CD8-positive, alpha-beta memory T cell (primary cell): ENCODE data around the gene SRD5A3. TPM values are rescaled to one million over a fixed set of nuclear protein-coding genes. Genes with fewer than 3 reads are reported as not detected.
A peak's percentile ranks its signal among the peaks of the same experiment; 100 is the strongest.

ENCODE experiments used
- CTCF ChIA-PET: fragments of 350-600 bp; sonication (Branson Sonifier 250); formaldehyde crosslinking; loops from one replicate; lab custom pipeline; 2021; ENCODE audit warnings: antibody characterized with exemption; lab: Charles Lee
- POLR2A ChIA-PET: fragments of 350-600 bp; sonication (Branson Sonifier 250); formaldehyde crosslinking; loops from one replicate; lab custom pipeline; 2021; ENCODE audit warnings: antibody characterized with exemption; lab: Charles Lee
- DNase-seq, 5 donors: peaks; one replicate each; pipeline versions ENCODE4 v3.0.0 to v3.0.0-alpha.2; 2020 to 2022; ENCODE audit warnings: mixed read lengths in 1 of 5
- H3K27ac ChIP-seq: one replicate; pipeline ENCODE4 v1.7.0; 2013; ENCODE audit warnings: low read depth, mild to moderate bottlenecking, low read length, moderate library complexity
- H3K27me3 ChIP-seq: 2 replicates; pipeline ENCODE4 v1.7.0; 2013; ENCODE audit warnings: low read length, mild to moderate bottlenecking; ENCODE audit not compliant: insufficient read depth, poor library complexity, severe bottlenecking
- H3K36me3 ChIP-seq: 2 replicates; pipeline ENCODE4 v1.7.0; 2013; ENCODE audit warnings: mild to moderate bottlenecking, low read length, moderate library complexity; ENCODE audit not compliant: insufficient read depth
- H3K4me1 ChIP-seq: 2 replicates; pipeline ENCODE4 v1.7.0; 2013; ENCODE audit warnings: mild to moderate bottlenecking, low read length, moderate library complexity; ENCODE audit not compliant: insufficient read depth
- H3K4me3 ChIP-seq: 2 replicates; pipeline ENCODE4 v1.7.0; 2013; ENCODE audit warnings: mild to moderate bottlenecking, low read length
- H3K9me3 ChIP-seq: 2 replicates; pipeline ENCODE4 v1.7.0; 2013; ENCODE audit warnings: mild to moderate bottlenecking, low read length
- H3K27ac Mint-ChIP-seq, 8 donors: one replicate each; pipeline ENCODE4 v1.8.0; 2020 to 2021; ENCODE audit warnings: mixed read lengths in 8 of 8, mild to moderate bottlenecking in 6 of 8, inconsistent platforms in 3 of 8, moderate library complexity in 3 of 8
- H3K27me3 Mint-ChIP-seq, 2 donors: one replicate each; pipeline ENCODE4 v1.8.0; 2020 to 2021; ENCODE audit warnings: mixed read lengths in 2 of 2, mild to moderate bottlenecking in 1 of 2, moderate library complexity in 1 of 2
- H3K36me3 Mint-ChIP-seq, 3 donors: one replicate each; pipeline ENCODE4 v1.8.0; 2020 to 2021; ENCODE audit warnings: mixed read lengths in 3 of 3, inconsistent platforms in 1 of 3, mild to moderate bottlenecking in 1 of 3
- H3K4me1 Mint-ChIP-seq, 3 donors: one replicate each; pipeline ENCODE4 v1.8.0; 2020 to 2021; ENCODE audit warnings: mixed read lengths in 3 of 3, inconsistent platforms in 1 of 3, mild to moderate bottlenecking in 1 of 3
- H3K4me3 Mint-ChIP-seq, 7 donors: one replicate each; pipeline ENCODE4 v1.8.0; 2020 to 2021; ENCODE audit warnings: mixed read lengths in 7 of 7, mild to moderate bottlenecking in 6 of 7, moderate library complexity in 4 of 7, inconsistent platforms in 2 of 7
- H3K9me3 Mint-ChIP-seq, 5 donors: one replicate each; pipeline ENCODE4 v1.8.0; 2020 to 2022; ENCODE audit warnings: mixed read lengths in 5 of 5, mild to moderate bottlenecking in 3 of 5, moderate library complexity in 2 of 5, inconsistent platforms in 1 of 5
- polyA plus RNA-seq: library from polyadenylated mRNA; unstranded; fragments of 300-500 nt; fragmentation: Illumina TruSeq; gene quantifications from one replicate; pipeline ENCODE4 v1.2.3, GENCODE V29; 2021
- total RNA-seq, 2 experiments: library from RNA; stranded (reverse); gene quantifications; one replicate each; pipeline ENCODE4 v1.2.3, GENCODE V29; 2021

SRD5A3 gene
- total and polyA plus RNA-seq, 3 experiments from 2014 or later: 17.4 to 23.9 (median 20.3) TPM

GRCh38 chr4:55381502-55381901 lies 35.5 kb downstream of the SRD5A3 start:
- Histone ChIP-seq H3K4me1 (no peaks in the 10 kb centered on the region), H3K27me3 (no peaks in the 10 kb centered on the region), H3K36me3 (no peaks in the 10 kb centered on the region), H3K9me3 (no peaks in the 10 kb centered on the region), H3K4me3 (no peak overlapping the region), H3K27ac (no peak overlapping the region)
- CTCF ChIA-PET: no interaction called here
- no peaks in the 10 kb centered on the region for H3K4me1 Mint-ChIP-seq
- H3K9me3 Mint-ChIP-seq: no peaks in the 10 kb centered on the region
- H3K4me3 Mint-ChIP-seq: no peak overlapping the region
- no peak for DNase-seq
- H3K36me3 Mint-ChIP-seq: no peaks in the 10 kb centered on the region
- peaks cover 0 to 3% of the 10 kb centered on the region in 2 donors for H3K27me3 Mint-ChIP-seq
- POLR2A ChIA-PET: no interaction called here
- peak overlapping the region in 1 of 8 donors; percentile 31 for H3K27ac Mint-ChIP-seq

GRCh38 chr4:55382488-55383003 lies 36.5 kb downstream of the SRD5A3 start:
- Histone ChIP-seq H3K27ac (no peak overlapping the region), H3K9me3 (no peaks in the 10 kb centered on the region), H3K4me1 (no peaks in the 10 kb centered on the region), H3K4me3 (no peak overlapping the region), H3K27me3 (no peaks in the 10 kb centered on the region), H3K36me3 (no peaks in the 10 kb centered on the region)
- CTCF ChIA-PET: no interaction called here
- POLR2A ChIA-PET: no interaction called here
- Mint-ChIP-seq H3K4me1 (no peaks in the 10 kb centered on the region), H3K4me3 (no peak overlapping the region), H3K27ac (peak overlapping the region in 1 of 8 donors; percentile 1), H3K27me3 (peaks cover 0 to 5% of the 10 kb centered on the region in 2 donors), H3K36me3 (no peaks in the 10 kb centered on the region), H3K9me3 (no peaks in the 10 kb centered on the region)
- DNase-seq: no peak

GRCh38 chr4:55385201-55385649 lies 39.2 kb downstream of the SRD5A3 start:
- Histone ChIP-seq H3K4me3 (no peak overlapping the region), H3K9me3 (no peaks in the 10 kb centered on the region), H3K27ac (peak overlapping the region; percentile 22), H3K36me3 (no peaks in the 10 kb centered on the region), H3K27me3 (no peaks in the 10 kb centered on the region), H3K4me1 (no peaks in the 10 kb centered on the region)
- Mint-ChIP-seq H3K4me1 (no peaks in the 10 kb centered on the region), H3K27ac (no peak overlapping the region), H3K9me3 (no peaks in the 10 kb centered on the region), H3K36me3 (peaks cover 0 to 2% (median 0%) of the 10 kb centered on the region in 3 donors), H3K27me3 (peaks cover 0 to 5% of the 10 kb centered on the region in 2 donors), H3K4me3 (no peak overlapping the region)
- CTCF ChIA-PET: interaction anchor here (1.7 kb wide), 1 partner anchor 39 kb away, joined by 4 read pairs; the partner anchor contains the start of gene SRD5A3
- no peak for DNase-seq
- POLR2A ChIA-PET: no interaction called here

GRCh38 chr4:55386073-55386472 lies 40.0 kb downstream of the SRD5A3 start:
- H3K27ac Mint-ChIP-seq: no peak overlapping the region
- H3K4me3 Mint-ChIP-seq: no peak overlapping the region
- H3K36me3 Mint-ChIP-seq: peaks cover 0 to 2% (median 0%) of the 10 kb centered on the region in 3 donors
- no peaks in the 10 kb centered on the region for H3K9me3 Mint-ChIP-seq
- H3K4me1 ChIP-seq: no peaks in the 10 kb centered on the region
- no peaks in the 10 kb centered on the region for H3K4me1 Mint-ChIP-seq
- no peak for DNase-seq
- CTCF ChIA-PET: interaction anchor here (1.7 kb wide), 1 partner anchor 40 kb away, joined by 4 read pairs; the partner anchor contains the start of gene SRD5A3
- peaks cover 0 to 5% of the 10 kb centered on the region in 2 donors for H3K27me3 Mint-ChIP-seq
- no peaks in the 10 kb centered on the region for H3K9me3 ChIP-seq
- H3K27me3 ChIP-seq: no peaks in the 10 kb centered on the region
- H3K27ac ChIP-seq: no peak overlapping the region
- H3K4me3 ChIP-seq: no peak overlapping the region
- no peaks in the 10 kb centered on the region for H3K36me3 ChIP-seq
- POLR2A ChIA-PET: no interaction called here

GRCh38 chr4:55386840-55387239 lies 40.8 kb downstream of the SRD5A3 start:
- DNase-seq: no peak
- CTCF ChIA-PET: interaction anchor here (1.7 kb wide), 1 partner anchor 41 kb away, joined by 4 read pairs; the partner anchor contains the start of gene SRD5A3
- H3K4me3 ChIP-seq: no peak overlapping the region
- POLR2A ChIA-PET: no interaction called here
- H3K27me3 Mint-ChIP-seq: peaks cover 0 to 5% of the 10 kb centered on the region in 2 donors
- no peaks in the 10 kb centered on the region for H3K4me1 ChIP-seq
- H3K9me3 Mint-ChIP-seq: no peaks in the 10 kb centered on the region
- H3K4me1 Mint-ChIP-seq: no peaks in the 10 kb centered on the region
- no peak overlapping the region for H3K27ac Mint-ChIP-seq
- H3K27me3 ChIP-seq: no peaks in the 10 kb centered on the region
- H3K4me3 Mint-ChIP-seq: no peak overlapping the region
- no peak overlapping the region for H3K27ac ChIP-seq
- peaks cover 0 to 2% (median 0%) of the 10 kb centered on the region in 3 donors for H3K36me3 Mint-ChIP-seq
- H3K36me3 ChIP-seq: no peaks in the 10 kb centered on the region
- no peaks in the 10 kb centered on the region for H3K9me3 ChIP-seq

GRCh38 chr4:55393461-55394320 lies 47.6 kb downstream of the SRD5A3 start:
- peaks cover 0 to 1% of the 10 kb centered on the region in 2 donors for H3K27me3 Mint-ChIP-seq
- ChIA-PET CTCF (interaction anchor here (0.8 to 3.6 kb wide), 5 partner anchors 32 to 161 kb away, joined by 3 to 24 read pairs (median 4); partner anchors contain the start of gene SRD5A3), POLR2A (interaction anchor here (3.3 kb wide), 1 partner anchor 152 kb away, joined by 21 read pairs; no protein-coding TSS in a partner anchor)
- H3K9me3 Mint-ChIP-seq: no peaks in the 10 kb centered on the region
- Histone ChIP-seq H3K4me3 (no peak overlapping the region), H3K9me3 (no peaks in the 10 kb centered on the region), H3K36me3 (no peaks in the 10 kb centered on the region), H3K4me1 (peaks cover 26% of the 10 kb centered on the region), H3K27ac (no peak overlapping the region), H3K27me3 (no peaks in the 10 kb centered on the region)
- H3K4me1 Mint-ChIP-seq: peaks cover 29 to 34% (median 32%) of the 10 kb centered on the region in 3 donors
- peak overlapping the region in 4 of 8 donors; percentile 71 to 94 (median 84) for H3K27ac Mint-ChIP-seq
- no peak for DNase-seq
- peak overlapping the region in 3 of 7 donors; percentile 68 to 98 (median 83) for H3K4me3 Mint-ChIP-seq
- H3K36me3 Mint-ChIP-seq: peaks cover 0 to 15% (median 10%) of the 10 kb centered on the region in 3 donors

GRCh38 chr4:55395218-55395528 lies 49.1 kb downstream of the SRD5A3 start:
- peak overlapping the region; percentile 91 for H3K27ac ChIP-seq
- peak overlapping the region; percentile 87 to 99 (median 98) for H3K27ac Mint-ChIP-seq
- no peaks in the 10 kb centered on the region for H3K27me3 ChIP-seq
- peaks cover 0 to 21% (median 13%) of the 10 kb centered on the region in 3 donors for H3K36me3 Mint-ChIP-seq
- DNase-seq: no peak
- H3K9me3 Mint-ChIP-seq: no peaks in the 10 kb centered on the region
- H3K9me3 ChIP-seq: no peaks in the 10 kb centered on the region
- ChIA-PET CTCF (interaction anchor here (1.3 to 3.6 kb wide), 8 partner anchors 11 to 159 kb away, joined by 3 to 24 read pairs (median 6); partner anchors contain the start of genes CLOCK and SRD5A3), POLR2A (interaction anchor here (0.7 to 3.3 kb wide), 5 partner anchors 23 to 553 kb away, joined by 3 to 21 read pairs (median 6); partner anchors contain the start of gene CEP135)
- H3K4me1 Mint-ChIP-seq: peaks cover 37 to 43% (median 41%) of the 10 kb centered on the region in 3 donors
- peaks cover 0 to 1% of the 10 kb centered on the region in 2 donors for H3K27me3 Mint-ChIP-seq
- H3K36me3 ChIP-seq: no peaks in the 10 kb centered on the region
- peak overlapping the region; percentile 93 to 100 (median 96) for H3K4me3 Mint-ChIP-seq
- peaks cover 36% of the 10 kb centered on the region for H3K4me1 ChIP-seq
- H3K4me3 ChIP-seq: peak overlapping the region; percentile 72
